ENCODE data around the gene RASL11B.

The RASL11B gene

DNA sequence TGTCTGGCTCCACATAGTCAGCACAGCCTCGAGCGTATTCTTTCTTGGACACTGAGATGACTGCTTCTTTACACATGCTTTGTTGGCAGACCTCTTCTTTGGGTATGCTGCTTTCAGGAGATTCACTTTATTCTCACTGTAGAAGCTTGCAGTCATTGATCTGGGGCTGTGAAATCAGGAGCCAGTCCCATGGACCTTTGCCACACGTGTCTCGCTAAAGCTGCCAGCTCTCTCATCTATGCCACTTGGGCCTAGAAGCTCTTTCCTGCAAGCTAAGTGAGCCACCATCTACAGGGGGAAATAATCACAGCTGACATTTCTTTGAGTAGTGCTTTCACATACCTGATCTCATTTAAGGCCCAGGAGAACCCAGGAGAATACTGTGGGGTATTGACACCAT is 5.0 kb downstream of the RASL11B start:
- peaks cover 5% of the 10 kb centered on the region for H3K9me3 ChIP-seq (ENCODE audit: severe bottlenecking)
- TF ChIP-seq, protein P1, sequence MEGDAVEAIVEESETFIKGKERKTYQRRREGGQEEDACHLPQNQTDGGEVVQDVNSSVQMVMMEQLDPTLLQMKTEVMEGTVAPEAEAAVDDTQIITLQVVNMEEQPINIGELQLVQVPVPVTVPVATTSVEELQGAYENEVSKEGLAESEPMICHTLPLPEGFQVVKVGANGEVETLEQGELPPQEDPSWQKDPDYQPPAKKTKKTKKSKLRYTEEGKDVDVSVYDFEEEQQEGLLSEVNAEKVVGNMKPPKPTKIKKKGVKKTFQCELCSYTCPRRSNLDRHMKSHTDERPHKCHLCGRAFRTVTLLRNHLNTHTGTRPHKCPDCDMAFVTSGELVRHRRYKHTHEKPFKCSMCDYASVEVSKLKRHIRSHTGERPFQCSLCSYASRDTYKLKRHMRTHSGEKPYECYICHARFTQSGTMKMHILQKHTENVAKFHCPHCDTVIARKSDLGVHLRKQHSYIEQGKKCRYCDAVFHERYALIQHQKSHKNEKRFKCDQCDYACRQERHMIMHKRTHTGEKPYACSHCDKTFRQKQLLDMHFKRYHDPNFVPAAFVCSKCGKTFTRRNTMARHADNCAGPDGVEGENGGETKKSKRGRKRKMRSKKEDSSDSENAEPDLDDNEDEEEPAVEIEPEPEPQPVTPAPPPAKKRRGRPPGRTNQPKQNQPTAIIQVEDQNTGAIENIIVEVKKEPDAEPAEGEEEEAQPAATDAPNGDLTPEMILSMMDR (IDR thresholded peaks at IDR 0.05; ENCODE audit: low read depth, low read length), result no peak
- H3K27ac ChIP-seq, result no peak overlapping the region
- peaks cover 9% of the 10 kb centered on the region for H3K27me3 ChIP-seq (ENCODE audit: insufficient read depth, low read depth, severe bottlenecking)
- no peak for DNase-seq
- no peak overlapping the region for H3K4me3 ChIP-seq (ENCODE audit: low read depth, low read length)
- no peaks in the 10 kb centered on the region for H3K36me3 ChIP-seq

DNA sequence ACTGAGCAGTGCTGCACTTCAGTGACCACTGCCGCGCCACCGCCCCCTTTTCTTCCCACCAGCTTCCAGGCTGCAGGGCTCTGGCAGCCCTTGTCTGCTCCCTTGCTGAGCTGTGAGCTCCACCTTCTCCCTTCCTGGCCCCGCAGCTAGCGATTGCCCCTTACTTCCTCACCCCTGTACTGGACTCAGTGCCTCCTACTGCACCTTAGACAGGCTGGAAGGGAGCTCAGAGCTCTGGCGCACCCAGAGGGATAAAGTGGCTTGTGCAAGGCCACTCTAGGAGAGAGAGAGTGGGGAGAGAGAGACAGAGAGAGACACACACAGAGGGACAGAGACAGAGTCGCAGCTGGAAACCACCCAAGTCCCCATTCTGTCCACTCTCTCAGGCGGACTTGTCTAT is 6.0 kb downstream of the RASL11B start:
- DNase-seq, result no peak
- no peak overlapping the region for H3K27ac ChIP-seq
- H3K36me3 ChIP-seq, result no peaks in the 10 kb centered on the region
- peaks cover 2% of the 10 kb centered on the region for H3K27me3 ChIP-seq (ENCODE audit: insufficient read depth, low read depth, severe bottlenecking)
- H3K9me3 ChIP-seq (ENCODE audit: severe bottlenecking), result no peaks in the 10 kb centered on the region
- no peak overlapping the region for H3K4me3 ChIP-seq (ENCODE audit: low read depth, low read length)
- TF ChIP-seq, protein P1 (IDR thresholded peaks at IDR 0.05; ENCODE audit: low read depth, low read length), result no peak

DNA sequence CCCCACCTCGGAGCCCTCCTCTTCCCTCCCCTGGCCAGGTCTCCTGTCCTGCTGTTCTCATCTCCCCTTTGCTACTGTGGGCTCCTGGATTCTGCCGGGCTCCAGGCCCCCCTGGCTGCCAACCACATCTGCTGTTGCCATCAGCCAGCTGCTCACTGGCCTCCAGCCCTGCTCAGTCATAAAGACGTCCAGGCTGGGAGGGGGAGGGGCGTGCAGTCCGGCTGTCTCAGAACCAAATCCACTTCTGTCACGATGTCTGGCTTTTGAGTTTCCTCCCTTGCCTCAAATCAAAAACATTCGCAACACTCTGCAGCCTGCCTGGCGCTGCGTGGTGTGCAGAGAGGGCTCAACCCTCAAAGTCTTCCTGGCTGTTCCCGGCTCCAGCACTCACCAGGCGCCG is 7.1 kb downstream of the RASL11B start:
- no peaks in the 10 kb centered on the region for H3K27me3 ChIP-seq (ENCODE audit: insufficient read depth, low read depth, severe bottlenecking)
- H3K4me3 ChIP-seq (ENCODE audit: low read depth, low read length), result no peak overlapping the region
- TF ChIP-seq, protein P1 (IDR thresholded peaks at IDR 0.05; ENCODE audit: low read depth, low read length), result no peak
- DNase-seq, result peak; percentile 50
- H3K9me3 ChIP-seq (ENCODE audit: severe bottlenecking), result no peaks in the 10 kb centered on the region
- H3K27ac ChIP-seq, result no peak overlapping the region
- H3K36me3 ChIP-seq, result no peaks in the 10 kb centered on the region

DNA sequence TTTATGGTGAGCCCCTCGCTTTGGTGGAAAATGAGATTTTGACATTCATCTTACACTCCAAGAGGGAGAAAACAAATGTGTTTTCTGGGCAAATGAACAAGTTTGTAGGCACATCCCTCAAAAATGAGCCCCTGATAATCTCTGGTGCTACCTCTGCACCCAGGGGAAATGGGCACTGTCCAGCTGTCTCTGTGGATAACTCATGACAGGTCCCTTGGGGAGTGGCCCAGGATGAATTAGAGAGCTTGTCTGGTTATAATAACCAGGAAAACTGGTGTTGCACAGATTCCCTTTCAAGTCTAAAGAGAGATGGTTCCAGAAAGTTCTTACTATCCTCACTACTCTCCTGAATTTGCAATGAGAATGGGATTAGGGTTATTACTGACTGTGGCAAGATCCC is 7.5 kb downstream of the RASL11B start:
- H3K4me3 ChIP-seq (ENCODE audit: low read depth, low read length), result no peak overlapping the region
- TF ChIP-seq, protein P1 (IDR thresholded peaks at IDR 0.05; ENCODE audit: low read depth, low read length), result no peak
- H3K27ac ChIP-seq, result no peak overlapping the region
- no peaks in the 10 kb centered on the region for H3K27me3 ChIP-seq (ENCODE audit: insufficient read depth, low read depth, severe bottlenecking)
- H3K9me3 ChIP-seq (ENCODE audit: severe bottlenecking), result no peaks in the 10 kb centered on the region
- no peaks in the 10 kb centered on the region for H3K36me3 ChIP-seq
- DNase-seq, result no peak

DNA sequence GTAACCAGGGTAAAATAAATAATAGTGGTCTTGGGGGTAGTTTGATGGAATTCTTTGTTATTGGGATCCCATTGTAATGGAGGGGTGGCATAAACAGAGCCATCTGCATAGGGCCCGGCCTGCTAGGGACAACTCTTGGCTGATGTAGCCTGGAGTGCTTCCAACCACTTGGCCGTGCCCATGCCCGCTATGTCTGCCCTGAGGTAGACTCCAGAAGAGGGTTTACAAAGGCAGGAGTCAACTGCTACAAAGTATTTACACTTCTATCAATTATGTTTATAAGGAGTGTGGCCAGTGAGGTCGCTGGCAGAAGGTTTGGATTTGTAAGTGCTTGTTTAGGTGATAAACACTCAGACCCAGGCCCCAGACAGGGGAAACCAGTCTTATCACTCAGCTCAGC is 8.1 kb downstream of the RASL11B start:
- Histone ChIP-seq H3K9me3 (ENCODE audit: severe bottlenecking) (no peaks in the 10 kb centered on the region), H3K27ac (no peak overlapping the region), H3K4me3 (ENCODE audit: low read depth, low read length) (no peak overlapping the region), H3K27me3 (ENCODE audit: insufficient read depth, low read depth, severe bottlenecking) (no peaks in the 10 kb centered on the region), H3K36me3 (no peaks in the 10 kb centered on the region)
- TF ChIP-seq, protein P1 (IDR thresholded peaks at IDR 0.05; ENCODE audit: low read depth, low read length), result no peak
- no peak for DNase-seq

DNA sequence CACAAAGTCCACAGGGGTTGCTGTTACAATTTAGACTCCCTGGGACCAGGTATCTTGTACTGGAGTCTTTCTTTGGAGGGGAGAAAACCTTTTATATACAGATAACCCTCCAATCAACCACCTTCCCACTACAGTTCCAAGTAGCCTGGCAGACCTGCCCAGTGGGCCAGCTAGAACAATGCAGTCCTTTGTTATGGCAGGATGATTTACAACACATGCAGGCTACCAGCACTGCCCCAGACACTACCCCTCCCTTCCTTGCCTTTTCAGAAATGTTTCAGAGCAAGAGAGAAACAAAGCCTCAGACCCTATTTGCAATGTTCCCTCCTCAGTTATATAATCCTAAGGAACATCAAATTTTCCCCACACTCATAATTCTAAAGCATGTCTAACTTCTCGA is 11.1 kb downstream of the RASL11B start:
- no peak overlapping the region for H3K27ac ChIP-seq
- DNase-seq, result no peak
- TF ChIP-seq, protein P1 (IDR thresholded peaks at IDR 0.05; ENCODE audit: low read depth, low read length), result no peak

More for the DNA sequence above, 11.1 kb downstream of the RASL11B start:
- no peaks in the 10 kb centered on the region for H3K36me3 ChIP-seq
- H3K27me3 ChIP-seq (ENCODE audit: insufficient read depth, low read depth, severe bottlenecking), result no peaks in the 10 kb centered on the region
- no peak overlapping the region for H3K4me3 ChIP-seq (ENCODE audit: low read depth, low read length)
- H3K9me3 ChIP-seq (ENCODE audit: severe bottlenecking), result no peaks in the 10 kb centered on the region
